ENCODE results near the gene SRL. TPM values are rescaled to one million over a fixed set of nuclear protein-coding genes. Genes with fewer than 3 reads are reported as not detected.

The SRL gene
- total and polyA plus RNA-seq, 2 experiments from 2014 or later, result not detected

GRCh38 chr16:4260360-4260759, 18.5 kb upstream of the SRL start (continued):
- TF ChIP-seq, protein P1, sequence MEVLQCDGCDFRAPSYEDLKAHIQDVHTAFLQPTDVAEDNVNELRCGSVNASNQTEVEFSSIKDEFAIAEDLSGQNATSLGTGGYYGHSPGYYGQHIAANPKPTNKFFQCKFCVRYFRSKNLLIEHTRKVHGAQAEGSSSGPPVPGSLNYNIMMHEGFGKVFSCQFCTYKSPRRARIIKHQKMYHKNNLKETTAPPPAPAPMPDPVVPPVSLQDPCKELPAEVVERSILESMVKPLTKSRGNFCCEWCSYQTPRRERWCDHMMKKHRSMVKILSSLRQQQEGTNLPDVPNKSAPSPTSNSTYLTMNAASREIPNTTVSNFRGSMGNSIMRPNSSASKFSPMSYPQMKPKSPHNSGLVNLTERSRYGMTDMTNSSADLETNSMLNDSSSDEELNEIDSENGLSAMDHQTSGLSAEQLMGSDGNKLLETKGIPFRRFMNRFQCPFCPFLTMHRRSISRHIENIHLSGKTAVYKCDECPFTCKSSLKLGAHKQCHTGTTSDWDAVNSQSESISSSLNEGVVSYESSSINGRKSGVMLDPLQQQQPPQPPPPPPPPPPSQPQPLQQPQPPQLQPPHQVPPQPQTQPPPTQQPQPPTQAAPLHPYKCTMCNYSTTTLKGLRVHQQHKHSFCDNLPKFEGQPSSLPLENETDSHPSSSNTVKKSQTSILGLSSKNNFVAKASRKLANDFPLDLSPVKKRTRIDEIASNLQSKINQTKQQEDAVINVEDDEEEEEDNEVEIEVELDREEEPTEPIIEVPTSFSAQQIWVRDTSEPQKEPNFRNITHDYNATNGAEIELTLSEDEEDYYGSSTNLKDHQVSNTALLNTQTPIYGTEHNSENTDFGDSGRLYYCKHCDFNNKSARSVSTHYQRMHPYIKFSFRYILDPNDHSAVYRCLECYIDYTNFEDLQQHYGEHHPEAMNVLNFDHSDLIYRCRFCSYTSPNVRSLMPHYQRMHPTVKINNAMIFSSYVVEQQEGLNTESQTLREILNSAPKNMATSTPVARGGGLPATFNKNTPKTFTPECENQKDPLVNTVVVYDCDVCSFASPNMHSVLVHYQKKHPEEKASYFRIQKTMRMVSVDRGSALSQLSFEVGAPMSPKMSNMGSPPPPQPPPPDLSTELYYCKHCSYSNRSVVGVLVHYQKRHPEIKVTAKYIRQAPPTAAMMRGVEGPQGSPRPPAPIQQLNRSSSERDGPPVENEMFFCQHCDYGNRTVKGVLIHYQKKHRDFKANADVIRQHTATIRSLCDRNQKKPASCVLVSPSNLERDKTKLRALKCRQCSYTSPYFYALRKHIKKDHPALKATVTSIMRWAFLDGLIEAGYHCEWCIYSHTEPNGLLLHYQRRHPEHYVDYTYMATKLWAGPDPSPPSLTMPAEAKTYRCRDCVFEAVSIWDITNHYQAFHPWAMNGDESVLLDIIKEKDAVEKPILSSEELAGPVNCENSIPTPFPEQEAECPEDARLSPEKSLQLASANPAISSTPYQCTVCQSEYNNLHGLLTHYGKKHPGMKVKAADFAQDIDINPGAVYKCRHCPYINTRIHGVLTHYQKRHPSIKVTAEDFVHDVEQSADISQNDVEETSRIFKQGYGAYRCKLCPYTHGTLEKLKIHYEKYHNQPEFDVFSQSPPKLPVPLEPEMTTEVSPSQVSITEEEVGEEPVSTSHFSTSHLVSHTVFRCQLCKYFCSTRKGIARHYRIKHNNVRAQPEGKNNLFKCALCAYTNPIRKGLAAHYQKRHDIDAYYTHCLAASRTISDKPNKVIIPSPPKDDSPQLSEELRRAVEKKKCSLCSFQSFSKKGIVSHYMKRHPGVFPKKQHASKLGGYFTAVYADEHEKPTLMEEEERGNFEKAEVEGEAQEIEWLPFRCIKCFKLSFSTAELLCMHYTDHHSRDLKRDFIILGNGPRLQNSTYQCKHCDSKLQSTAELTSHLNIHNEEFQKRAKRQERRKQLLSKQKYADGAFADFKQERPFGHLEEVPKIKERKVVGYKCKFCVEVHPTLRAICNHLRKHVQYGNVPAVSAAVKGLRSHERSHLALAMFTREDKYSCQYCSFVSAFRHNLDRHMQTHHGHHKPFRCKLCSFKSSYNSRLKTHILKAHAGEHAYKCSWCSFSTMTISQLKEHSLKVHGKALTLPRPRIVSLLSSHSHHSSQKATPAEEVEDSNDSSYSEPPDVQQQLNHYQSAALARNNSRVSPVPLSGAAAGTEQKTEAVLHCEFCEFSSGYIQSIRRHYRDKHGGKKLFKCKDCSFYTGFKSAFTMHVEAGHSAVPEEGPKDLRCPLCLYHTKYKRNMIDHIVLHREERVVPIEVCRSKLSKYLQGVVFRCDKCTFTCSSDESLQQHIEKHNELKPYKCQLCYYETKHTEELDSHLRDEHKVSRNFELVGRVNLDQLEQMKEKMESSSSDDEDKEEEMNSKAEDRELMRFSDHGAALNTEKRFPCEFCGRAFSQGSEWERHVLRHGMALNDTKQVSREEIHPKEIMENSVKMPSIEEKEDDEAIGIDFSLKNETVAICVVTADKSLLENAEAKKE (CRISPR knock-in tag; IDR thresholded peaks at IDR 0.05), result no peak
- TF ChIP-seq STAT1 (IDR thresholded peaks at IDR 0.05; ENCODE audit: unreplicated experiment) (no peak), NANOG (IDR thresholded peaks at IDR 0.05; ENCODE audit: borderline replicate concordance) (no peak)
- TF ChIP-seq, protein P2, sequence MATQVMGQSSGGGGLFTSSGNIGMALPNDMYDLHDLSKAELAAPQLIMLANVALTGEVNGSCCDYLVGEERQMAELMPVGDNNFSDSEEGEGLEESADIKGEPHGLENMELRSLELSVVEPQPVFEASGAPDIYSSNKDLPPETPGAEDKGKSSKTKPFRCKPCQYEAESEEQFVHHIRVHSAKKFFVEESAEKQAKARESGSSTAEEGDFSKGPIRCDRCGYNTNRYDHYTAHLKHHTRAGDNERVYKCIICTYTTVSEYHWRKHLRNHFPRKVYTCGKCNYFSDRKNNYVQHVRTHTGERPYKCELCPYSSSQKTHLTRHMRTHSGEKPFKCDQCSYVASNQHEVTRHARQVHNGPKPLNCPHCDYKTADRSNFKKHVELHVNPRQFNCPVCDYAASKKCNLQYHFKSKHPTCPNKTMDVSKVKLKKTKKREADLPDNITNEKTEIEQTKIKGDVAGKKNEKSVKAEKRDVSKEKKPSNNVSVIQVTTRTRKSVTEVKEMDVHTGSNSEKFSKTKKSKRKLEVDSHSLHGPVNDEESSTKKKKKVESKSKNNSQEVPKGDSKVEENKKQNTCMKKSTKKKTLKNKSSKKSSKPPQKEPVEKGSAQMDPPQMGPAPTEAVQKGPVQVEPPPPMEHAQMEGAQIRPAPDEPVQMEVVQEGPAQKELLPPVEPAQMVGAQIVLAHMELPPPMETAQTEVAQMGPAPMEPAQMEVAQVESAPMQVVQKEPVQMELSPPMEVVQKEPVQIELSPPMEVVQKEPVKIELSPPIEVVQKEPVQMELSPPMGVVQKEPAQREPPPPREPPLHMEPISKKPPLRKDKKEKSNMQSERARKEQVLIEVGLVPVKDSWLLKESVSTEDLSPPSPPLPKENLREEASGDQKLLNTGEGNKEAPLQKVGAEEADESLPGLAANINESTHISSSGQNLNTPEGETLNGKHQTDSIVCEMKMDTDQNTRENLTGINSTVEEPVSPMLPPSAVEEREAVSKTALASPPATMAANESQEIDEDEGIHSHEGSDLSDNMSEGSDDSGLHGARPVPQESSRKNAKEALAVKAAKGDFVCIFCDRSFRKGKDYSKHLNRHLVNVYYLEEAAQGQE (IDR thresholded peaks at IDR 0.05; ENCODE audit: unreplicated experiment), result no peak

Data from GM23338 (cell line).